HCT116 (cell line): ENCODE results near the gene FNDC3B. TPM values are rescaled to one million over a fixed set of nuclear protein-coding genes. Genes with fewer than 3 reads are reported as not detected.

Experiments used
- ATAC-seq: fragments of 200-7000 bp; cut with Tn5 transposase; 2 replicates; pipeline ENCODE4 v1.9.1; 2020; ENCODE audit warnings: mild to moderate bottlenecking, moderate library complexity
- BruUV-seq: library from RNA; stranded (reverse); fragments of 400-500 nt; replicated peaks from 2 replicates; lab custom pipeline; 2021; lab: Mats Ljungman, UMichigan
- CTCF ChIA-PET: fragments of 300-600 bp; sonication (Branson Sonifier 250); formaldehyde crosslinking; loops from one replicate; lab custom pipeline; 2021; ENCODE audit warnings: antibody characterized with exemption; lab: Charles Lee
- POLR2A ChIA-PET: fragments of 300-600, 350-600 bp; sonication (Branson Sonifier 250); formaldehyde crosslinking; loops from one replicate; lab custom pipeline; 2021; ENCODE audit warnings: antibody characterized with exemption; lab: Charles Lee
- RAD21 ChIA-PET, 2 experiments: fragments of 300-600 bp; sonication (Branson Sonifier 250); formaldehyde crosslinking; loops; one replicate each; lab custom pipeline; 2023; ENCODE audit warnings: low total read pairs in 2 of 2; ENCODE audit not compliant: uncharacterized antibody in 2 of 2, unreplicated experiment in 2 of 2, low non-redundant PET in 1 of 2; lab: Charles Lee
- DNase-seq: peaks from one replicate; pipeline ENCODE4 v3.0.0-alpha.2; 2010; ENCODE audit warnings: low read depth, low spot score
- H2AFZ ChIP-seq: fragments of 200-600 bp; shearing (Covaris generic), sonication (generic); 2 replicates; pipeline ENCODE4 v1.6.1; 2017; ENCODE audit warnings: low read depth, mixed run types, mixed read lengths, antibody characterized with exemption, low read length; ENCODE audit not compliant: poor library complexity, severe bottlenecking
- H3K27ac ChIP-seq: 2 replicates; pipeline ENCODE4 v1.5.1; 2012; ENCODE audit warnings: low read depth, low read length
- H3K27me3 ChIP-seq: fragments of 200-600 bp; sonication (generic); 2 replicates; pipeline ENCODE4 v1.6.1; 2016; ENCODE audit warnings: mixed run types, low read length, mixed read lengths; ENCODE audit not compliant: insufficient read depth
- H3K36me3 ChIP-seq, 2 experiments: fragments of 200-500 bp in 1 of 2; fragments of 200-600 bp in 1 of 2; sonication (Bioruptor generic) in 1 of 2; sonication (generic) in 1 of 2; 2 replicates each; pipeline versions ENCODE4 v1.5.1 to v1.6.1; 2014 to 2016; ENCODE audit warnings: low read length in 2 of 2, inconsistent platforms in 1 of 2, mixed read lengths in 1 of 2, mixed run types in 1 of 2; ENCODE audit not compliant: insufficient read depth in 2 of 2, control insufficient read depth in 1 of 2
- H3K4me1 ChIP-seq, 2 experiments: fragments of 200-600 bp in 1 of 2; sonication (generic) in 1 of 2; 2 replicates each; pipeline versions ENCODE4 v1.5.1 to v1.6.1; 2012 to 2017; ENCODE audit warnings: low read length in 2 of 2, inconsistent platforms in 1 of 2, mild to moderate bottlenecking in 1 of 2, mixed read lengths in 1 of 2, mixed run types in 1 of 2, moderate library complexity in 1 of 2; ENCODE audit not compliant: insufficient read depth in 2 of 2, control insufficient read depth in 1 of 2
- H3K4me2 ChIP-seq: fragments of 200-600 bp; sonication (generic); 2 replicates; pipeline ENCODE4 v1.6.1; 2017; ENCODE audit warnings: mixed run types, low read length, mixed read lengths
- H3K4me3 ChIP-seq, 2 experiments: fragments of 200-600 bp in 1 of 2; sonication (generic) in 1 of 2; replicated peaks in 1 of 2; 2 replicates each; pipeline ENCODE4 v1.5.1; 2011 to 2016; ENCODE audit warnings: low read length in 2 of 2, control low read depth in 1 of 2, low read depth in 1 of 2, mild to moderate bottlenecking in 1 of 2, mixed read lengths in 1 of 2, mixed run types in 1 of 2
- H3K79me2 ChIP-seq: fragments of 200-600 bp; sonication (generic); 2 replicates; pipeline ENCODE4 v1.6.1; 2017; ENCODE audit warnings: mild to moderate bottlenecking, mixed run types, low read length, moderate library complexity, mixed read lengths; ENCODE audit not compliant: insufficient read depth
- H3K9ac ChIP-seq: fragments of 200-600 bp; sonication (generic); 2 replicates; pipeline ENCODE4 v1.6.1; 2016; ENCODE audit warnings: low read length, mixed read lengths
- H3K9me2 ChIP-seq: fragments of 200-600 bp; sonication (generic), shearing (Covaris generic); 2 replicates; pipeline ENCODE4 v1.6.1; 2017; ENCODE audit warnings: mixed run types, mild to moderate bottlenecking, moderate library complexity; ENCODE audit not compliant: insufficient read depth
- H3K9me3 ChIP-seq, 2 experiments: fragments of 200-500 bp in 1 of 2; fragments of 200-600 bp in 1 of 2; sonication (Bioruptor generic) in 1 of 2; sonication (generic) in 1 of 2; 2 replicates each; pipeline ENCODE4 v1.6.1; 2014 to 2017; ENCODE audit warnings: low read length in 2 of 2, mixed read lengths in 2 of 2, inconsistent platforms in 1 of 2, low read depth in 1 of 2, mild to moderate bottlenecking in 1 of 2, mixed run types in 1 of 2, moderate library complexity in 1 of 2; ENCODE audit not compliant: control insufficient read depth in 1 of 2, insufficient read depth in 1 of 2
- H4K20me1 ChIP-seq: fragments of 200-600 bp; sonication (generic), shearing (Covaris generic); 2 replicates; pipeline ENCODE4 v1.6.1; 2017; ENCODE audit warnings: mixed run types, mild to moderate bottlenecking, moderate library complexity; ENCODE audit not compliant: insufficient read depth
- CBX3 ChIP-seq: IDR thresholded peaks from 2 replicates; pipeline ENCODE4 v1.6.1; 2012; ENCODE audit warnings: low read depth
- CEBPB ChIP-seq: IDR thresholded peaks from 2 replicates; pipeline ENCODE4 v1.6.1; 2012; ENCODE audit warnings: low read depth
- CTCF ChIP-seq, 3 experiments: fragments of 200-600 bp in 1 of 3; sonication (generic) in 1 of 3; IDR thresholded peaks in 2 of 3; conservative IDR thresholded peaks in 1 of 3; 2 replicates each; pipeline ENCODE4 v1.5.1; 2012 to 2017; ENCODE audit warnings: low read depth in 2 of 3, low read length in 2 of 3, antibody characterized with exemption in 1 of 3, borderline replicate concordance in 1 of 3, control low read depth in 1 of 3, mild to moderate bottlenecking in 1 of 3, mixed read lengths in 1 of 3, mixed run types in 1 of 3, moderate library complexity in 1 of 3; ENCODE audit not compliant: insufficient read depth in 1 of 3
- EGR1 ChIP-seq: IDR thresholded peaks from 2 replicates; pipeline ENCODE4 v1.6.1; 2012; ENCODE audit warnings: low read depth
- EZH2 ChIP-seq: fragments of 200-600 bp; sonication (generic); IDR thresholded peaks from 2 replicates; pipeline ENCODE4 v1.6.1; 2017; ENCODE audit warnings: antibody characterized with exemption, mixed run types
- EZH2phosphoT487 ChIP-seq: fragments of 200-600 bp; IDR thresholded peaks from 2 replicates; pipeline ENCODE4 v1.6.1; 2018; ENCODE audit warnings: antibody characterized with exemption, borderline replicate concordance
- FOSL1 ChIP-seq: IDR thresholded peaks from 2 replicates; pipeline ENCODE4 v1.6.1; 2012; ENCODE audit warnings: low read depth
- JUND ChIP-seq: IDR thresholded peaks from 2 replicates; pipeline ENCODE4 v1.6.1; 2012
- MAX ChIP-seq: IDR thresholded peaks from 2 replicates; pipeline ENCODE4 v1.6.1; 2012
- POLR2A ChIP-seq: IDR thresholded peaks from 2 replicates; pipeline ENCODE4 v1.7.0; 2011; ENCODE audit warnings: borderline replicate concordance; ENCODE audit not compliant: insufficient read depth, insufficient read length; ENCODE audit errors: extremely low read depth
- POLR2AphosphoS5 ChIP-seq: IDR thresholded peaks from 2 replicates; pipeline ENCODE4 v1.6.1; 2011; ENCODE audit warnings: mild to moderate bottlenecking, low read depth, low read length, moderate library complexity
- RAD21 ChIP-seq: IDR thresholded peaks from 2 replicates; pipeline ENCODE4 v1.6.1; 2012; ENCODE audit warnings: low read depth, mild to moderate bottlenecking
- SIN3A ChIP-seq: IDR thresholded peaks from 2 replicates; pipeline ENCODE4 v1.6.1; 2012; ENCODE audit warnings: low read depth
- SP1 ChIP-seq: IDR thresholded peaks from 2 replicates; pipeline ENCODE4 v1.6.1; 2012; ENCODE audit warnings: low read depth
- TCF7L2 ChIP-seq: IDR thresholded peaks from 2 replicates; pipeline ENCODE4 v1.7.0; 2011; ENCODE audit warnings: borderline replicate concordance, inconsistent platforms; ENCODE audit not compliant: insufficient read depth, insufficient read length; ENCODE audit errors: extremely low read depth
- ZFX ChIP-seq: fragments of 450-650 bp; IDR thresholded peaks from 2 replicates; pipeline ENCODE4 v1.6.1; 2017
- ZNF274 ChIP-seq: fragments of 200-500 bp; sonication (Bioruptor generic); IDR thresholded peaks from 2 replicates; pipeline ENCODE4 v1.6.1; 2014; ENCODE audit warnings: mild to moderate bottlenecking, low read depth, low read length, inconsistent platforms
- intact Hi-C: fragments of 100-400 bp; cut with micrococcal nuclease; formaldehyde crosslinking; loops from 2 replicates; pipeline ENCODE4 v1.10.0; 2022
- total RNA-seq: library from RNA; stranded (reverse); gene quantifications from one replicate; pipeline ENCODE4 v1.2.1, GENCODE V29; 2021; ENCODE audit not compliant: unreplicated experiment
- TF ChIP-seq, protein P1 (sequence below): IDR thresholded peaks from 2 replicates; pipeline ENCODE4 v1.6.1; 2011; ENCODE audit warnings: mild to moderate bottlenecking, low read length, moderate library complexity; ENCODE audit not compliant: insufficient replicate concordance; ENCODE audit errors: extremely low read depth
- TF ChIP-seq, protein P2 (sequence below): IDR thresholded peaks from 2 replicates; pipeline ENCODE4 v1.6.1; 2012; ENCODE audit warnings: low read depth

FNDC3B gene
- total RNA-seq, 1 experiment from 2014 or later: 45.7 TPM

- no peaks in the 10 kb centered on the region for H3K9me2 ChIP-seq
- no peak overlapping the region for H2AFZ ChIP-seq
- ChIA-PET RAD21 (interaction anchor here in 1 of 2 experiments (0.5 kb wide), 1 partner anchor 87 kb away, joined by 3 read pairs; no protein-coding TSS in a partner anchor), POLR2A (no interaction called here), CTCF (interaction anchor here (0.7 kb wide), 1 partner anchor 936 kb away, joined by 4 read pairs; no protein-coding TSS in a partner anchor)
- no peak overlapping the region for H3K4me2 ChIP-seq
- no TSS peak for BruUV-seq
- intact Hi-C loops: no loop called here
- no peaks in the 10 kb centered on the region for H3K36me3 ChIP-seq
- ATAC-seq (no peak), DNase-seq (no peak)
- H3K4me1 ChIP-seq: peaks cover 0 to 10% of the 10 kb centered on the region in 2 experiments; a peak in 2 of 4 replicates
- no peak overlapping the region for H3K9ac ChIP-seq
- no peak for TF ChIP-seq ZFX
- TF ChIP-seq MAX: no peak
- TF ChIP-seq EGR1: no peak
- no peak for TF ChIP-seq ZNF274
- no peak for TF ChIP-seq CEBPB
- no peak for TF ChIP-seq POLR2A
- no peak for TF ChIP-seq TCF7L2
- no peak for TF ChIP-seq CTCF (IDR thresholded peaks at IDR 0.05 in 2 of 3, conservative IDR thresholded peaks at IDR 0.05 in 1 of 3; ENCODE audit: borderline replicate concordance in 1 of 3, insufficient read depth in 1 of 3, low read depth in 2 of 3, low read length in 2 of 3)
- no peak for TF ChIP-seq RAD21
- TF ChIP-seq EZH2: no peak
- TF ChIP-seq, protein P1, sequence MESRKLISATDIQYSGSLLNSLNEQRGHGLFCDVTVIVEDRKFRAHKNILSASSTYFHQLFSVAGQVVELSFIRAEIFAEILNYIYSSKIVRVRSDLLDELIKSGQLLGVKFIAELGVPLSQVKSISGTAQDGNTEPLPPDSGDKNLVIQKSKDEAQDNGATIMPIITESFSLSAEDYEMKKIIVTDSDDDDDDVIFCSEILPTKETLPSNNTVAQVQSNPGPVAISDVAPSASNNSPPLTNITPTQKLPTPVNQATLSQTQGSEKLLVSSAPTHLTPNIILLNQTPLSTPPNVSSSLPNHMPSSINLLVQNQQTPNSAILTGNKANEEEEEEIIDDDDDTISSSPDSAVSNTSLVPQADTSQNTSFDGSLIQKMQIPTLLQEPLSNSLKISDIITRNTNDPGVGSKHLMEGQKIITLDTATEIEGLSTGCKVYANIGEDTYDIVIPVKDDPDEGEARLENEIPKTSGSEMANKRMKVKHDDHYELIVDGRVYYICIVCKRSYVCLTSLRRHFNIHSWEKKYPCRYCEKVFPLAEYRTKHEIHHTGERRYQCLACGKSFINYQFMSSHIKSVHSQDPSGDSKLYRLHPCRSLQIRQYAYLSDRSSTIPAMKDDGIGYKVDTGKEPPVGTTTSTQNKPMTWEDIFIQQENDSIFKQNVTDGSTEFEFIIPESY: no peak
- no peak for TF ChIP-seq EZH2phosphoT487
- no peak for TF ChIP-seq JUND
- no peak for TF ChIP-seq POLR2AphosphoS5
- TF ChIP-seq FOSL1: no peak
- no peak for TF ChIP-seq CBX3
- no peak for TF ChIP-seq SP1
- no peak for TF ChIP-seq SIN3A
- TF ChIP-seq, protein P2, sequence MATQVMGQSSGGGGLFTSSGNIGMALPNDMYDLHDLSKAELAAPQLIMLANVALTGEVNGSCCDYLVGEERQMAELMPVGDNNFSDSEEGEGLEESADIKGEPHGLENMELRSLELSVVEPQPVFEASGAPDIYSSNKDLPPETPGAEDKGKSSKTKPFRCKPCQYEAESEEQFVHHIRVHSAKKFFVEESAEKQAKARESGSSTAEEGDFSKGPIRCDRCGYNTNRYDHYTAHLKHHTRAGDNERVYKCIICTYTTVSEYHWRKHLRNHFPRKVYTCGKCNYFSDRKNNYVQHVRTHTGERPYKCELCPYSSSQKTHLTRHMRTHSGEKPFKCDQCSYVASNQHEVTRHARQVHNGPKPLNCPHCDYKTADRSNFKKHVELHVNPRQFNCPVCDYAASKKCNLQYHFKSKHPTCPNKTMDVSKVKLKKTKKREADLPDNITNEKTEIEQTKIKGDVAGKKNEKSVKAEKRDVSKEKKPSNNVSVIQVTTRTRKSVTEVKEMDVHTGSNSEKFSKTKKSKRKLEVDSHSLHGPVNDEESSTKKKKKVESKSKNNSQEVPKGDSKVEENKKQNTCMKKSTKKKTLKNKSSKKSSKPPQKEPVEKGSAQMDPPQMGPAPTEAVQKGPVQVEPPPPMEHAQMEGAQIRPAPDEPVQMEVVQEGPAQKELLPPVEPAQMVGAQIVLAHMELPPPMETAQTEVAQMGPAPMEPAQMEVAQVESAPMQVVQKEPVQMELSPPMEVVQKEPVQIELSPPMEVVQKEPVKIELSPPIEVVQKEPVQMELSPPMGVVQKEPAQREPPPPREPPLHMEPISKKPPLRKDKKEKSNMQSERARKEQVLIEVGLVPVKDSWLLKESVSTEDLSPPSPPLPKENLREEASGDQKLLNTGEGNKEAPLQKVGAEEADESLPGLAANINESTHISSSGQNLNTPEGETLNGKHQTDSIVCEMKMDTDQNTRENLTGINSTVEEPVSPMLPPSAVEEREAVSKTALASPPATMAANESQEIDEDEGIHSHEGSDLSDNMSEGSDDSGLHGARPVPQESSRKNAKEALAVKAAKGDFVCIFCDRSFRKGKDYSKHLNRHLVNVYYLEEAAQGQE: no peak
- no peak overlapping the region for H3K27ac ChIP-seq
- no peaks in the 10 kb centered on the region for H3K79me2 ChIP-seq
- no peaks in the 10 kb centered on the region for H3K27me3 ChIP-seq
- no peaks in the 10 kb centered on the region for H4K20me1 ChIP-seq
- H3K4me3 ChIP-seq: no peak overlapping the region
- H3K9me3 ChIP-seq: peaks cover 0 to 6% of the 10 kb centered on the region in 2 experiments; a peak in 2 of 4 replicates
Observed at GRCh38 chr3:172239218-172239790, 199.9 kb downstream of the FNDC3B start.
